H1 (cell line): Measurements from ENCODE around the gene SOX15. TPM values are rescaled to one million over a fixed set of nuclear protein-coding genes. Genes with fewer than 3 reads are reported as not detected.

Experiments
- CTCF ChIA-PET: fragments of 300-600 bp; sonication (Branson Sonifier 250); formaldehyde crosslinking; loops from one replicate; lab custom pipeline; 2021; ENCODE audit not compliant: partially characterized antibody; lab: Charles Lee
- POLR2A ChIA-PET: fragments of 300-600 bp; sonication (Branson Sonifier 250); formaldehyde crosslinking; loops from one replicate; lab custom pipeline; 2021; ENCODE audit warnings: inconsistent platforms; ENCODE audit not compliant: partially characterized antibody; lab: Charles Lee
- DNase-seq, 2 experiments: peaks; one replicate each; pipeline versions ENCODE4 v3.0.0 to v3.0.0-alpha.2; 2010 to 2022; ENCODE audit warnings: low spot score in 2 of 2, low read depth in 1 of 2, mixed read lengths in 1 of 2
- FAIRE-seq: peaks from 2 replicates; lab custom pipeline; 2011; peaks lifted over from hg19 to GRCh38; lab: Jason Lieb, UNC
- H2AFZ ChIP-seq: 2 replicates; pipeline ENCODE4 v1.8.1; 2012; ENCODE audit warnings: low read length, inconsistent platforms
- H2AK5ac ChIP-seq: 2 replicates; pipeline ENCODE4 v1.6.1; 2013; ENCODE audit warnings: low read depth, low read length
- H2BK120ac ChIP-seq: replicated peaks from 2 replicates; pipeline ENCODE3; 2013; ENCODE audit warnings: low read depth, low read length, inconsistent platforms
- H2BK12ac ChIP-seq: 2 replicates; pipeline ENCODE4 v1.6.1; 2013; ENCODE audit warnings: low read depth, low read length
- H2BK15ac ChIP-seq: 2 replicates; pipeline ENCODE4 v1.6.1; 2013; ENCODE audit warnings: low read length
- H2BK20ac ChIP-seq: 2 replicates; pipeline ENCODE4 v1.6.1; 2013; ENCODE audit warnings: low read length
- H2BK5ac ChIP-seq: 2 replicates; pipeline ENCODE4 v1.6.1; 2013; ENCODE audit warnings: low read depth, low read length
- H3K14ac ChIP-seq: 2 replicates; pipeline ENCODE4 v1.6.1; 2013; ENCODE audit warnings: inconsistent platforms; ENCODE audit not compliant: insufficient read length
- H3K18ac ChIP-seq: 2 replicates; pipeline ENCODE4 v1.6.1; 2013; ENCODE audit warnings: low read length; ENCODE audit errors: extremely low read depth
- H3K23ac ChIP-seq: 2 replicates; pipeline ENCODE4 v1.6.1; 2013; ENCODE audit warnings: inconsistent platforms; ENCODE audit not compliant: insufficient read length
- H3K23me2 ChIP-seq: 2 replicates; pipeline ENCODE4 v1.6.1; 2013; ENCODE audit warnings: low read depth, low read length
- H3K27ac ChIP-seq: 2 replicates; pipeline ENCODE4 v1.6.1; 2011; ENCODE audit warnings: low read depth, low read length, inconsistent platforms
- H3K27me3 ChIP-seq, 4 experiments: replicated peaks in 1 of 4; 1 replicate in 1 of 4; 2 replicates in 3 of 4; pipeline versions ENCODE4 v1.6.1 to v1.8.1; 2011 to 2013; ENCODE audit warnings: low read length in 3 of 4, mild to moderate bottlenecking in 3 of 4, inconsistent platforms in 2 of 4, mixed read lengths in 2 of 4, moderate library complexity in 1 of 4; ENCODE audit not compliant: control insufficient read depth in 3 of 4, insufficient read depth in 3 of 4; ENCODE audit errors: extremely low read depth in 1 of 4
- H3K36me3 ChIP-seq, 4 experiments: 2 replicates each; pipeline versions ENCODE4 v1.6.1 to v1.8.1; 2011 to 2013; ENCODE audit warnings: mild to moderate bottlenecking in 4 of 4, low read length in 3 of 4, moderate library complexity in 2 of 4, control low read depth in 1 of 4, inconsistent platforms in 1 of 4; ENCODE audit not compliant: insufficient read depth in 4 of 4, control insufficient read depth in 2 of 4
- H3K4ac ChIP-seq: replicated peaks from 2 replicates; pipeline ENCODE3; 2013; ENCODE audit warnings: low read length, low read depth, mixed read lengths, inconsistent platforms; ENCODE audit not compliant: insufficient read length
- H3K4me1 ChIP-seq, 4 experiments: replicated peaks in 1 of 4; 1 replicate in 1 of 4; 2 replicates in 3 of 4; pipeline versions ENCODE4 v1.6.1 to v1.8.1; 2011 to 2013; ENCODE audit warnings: low read length in 3 of 4, inconsistent platforms in 2 of 4, mixed read lengths in 1 of 4; ENCODE audit not compliant: insufficient read depth in 4 of 4, control insufficient read depth in 3 of 4
- H3K4me2 ChIP-seq, 2 experiments: 2 replicates each; pipeline versions ENCODE4 v1.6.1 to v1.8.1; 2011 to 2013; ENCODE audit warnings: low read depth in 2 of 2, low read length in 2 of 2, control low read depth in 1 of 2, inconsistent platforms in 1 of 2, mild to moderate bottlenecking in 1 of 2; ENCODE audit not compliant: insufficient read depth in 1 of 2
- H3K4me3 ChIP-seq, 4 experiments: fragments of 200-600, 300-600 bp in 1 of 4; sonication (generic), shearing (Covaris generic), sonication (Bioruptor Twin) in 1 of 4; 2 replicates each; pipeline versions ENCODE4 v1.5.1 to v1.8.1; 2011 to 2016; ENCODE audit warnings: low read length in 4 of 4, low read depth in 3 of 4, control low read depth in 2 of 4, inconsistent platforms in 2 of 4, mild to moderate bottlenecking in 2 of 4, mixed read lengths in 1 of 4, moderate library complexity in 1 of 4; ENCODE audit not compliant: insufficient read depth in 2 of 4; ENCODE audit errors: extremely low read depth in 1 of 4
- H3K56ac ChIP-seq: replicated peaks from 2 replicates; pipeline ENCODE3; 2013; ENCODE audit warnings: low read depth, mild to moderate bottlenecking, mixed read lengths, low read length, inconsistent platforms; ENCODE audit not compliant: insufficient read length
- H3K79me1 ChIP-seq: 2 replicates; pipeline ENCODE4 v1.6.1; 2013; ENCODE audit warnings: low read depth, low read length, control low read depth
- H3K79me2 ChIP-seq, 2 experiments: 2 replicates each; pipeline versions ENCODE4 v1.6.1 to v1.8.1; 2012 to 2013; ENCODE audit warnings: low read length in 2 of 2, mild to moderate bottlenecking in 2 of 2, inconsistent platforms in 1 of 2; ENCODE audit not compliant: insufficient read depth in 2 of 2, control insufficient read depth in 1 of 2
- H3K9ac ChIP-seq, 4 experiments: replicated peaks in 1 of 4; 1 replicate in 1 of 4; 2 replicates in 3 of 4; pipeline versions ENCODE4 v1.6.1 to v1.8.1; 2011 to 2013; ENCODE audit warnings: low read depth in 3 of 4, low read length in 3 of 4, control low read depth in 2 of 4, mild to moderate bottlenecking in 2 of 4, moderate library complexity in 2 of 4, inconsistent platforms in 1 of 4; ENCODE audit errors: extremely low read depth in 1 of 4
- H3K9me3 ChIP-seq, 2 experiments: 2 replicates each; pipeline versions ENCODE4 v1.6.1 to v1.8.1; 2012 to 2013; ENCODE audit warnings: mild to moderate bottlenecking in 2 of 2, moderate library complexity in 2 of 2, control low read depth in 1 of 2, inconsistent platforms in 1 of 2, low read depth in 1 of 2, low read length in 1 of 2, mixed read lengths in 1 of 2; ENCODE audit not compliant: insufficient read depth in 2 of 2
- H4K20me1 ChIP-seq, 2 experiments: replicated peaks in 1 of 2; 2 replicates each; pipeline versions ENCODE3 to v1.8.1; 2011 to 2013; ENCODE audit warnings: inconsistent platforms in 2 of 2, low read length in 2 of 2, mild to moderate bottlenecking in 1 of 2; ENCODE audit not compliant: insufficient read depth in 2 of 2, control insufficient read depth in 1 of 2
- H4K5ac ChIP-seq: 2 replicates; pipeline ENCODE4 v1.6.1; 2013; ENCODE audit warnings: low read length, low read depth, mixed read lengths, inconsistent platforms; ENCODE audit not compliant: insufficient read length
- H4K8ac ChIP-seq: 2 replicates; pipeline ENCODE4 v1.8.0; 2013; ENCODE audit warnings: mild to moderate bottlenecking, moderate library complexity, low read length, inconsistent platforms; ENCODE audit not compliant: insufficient read depth; ENCODE audit errors: extremely low read depth
- H4K91ac ChIP-seq: replicated peaks from 2 replicates; pipeline ENCODE3; 2013; ENCODE audit warnings: low read length, mixed read lengths, inconsistent platforms; ENCODE audit not compliant: insufficient read length
- CHD2 ChIP-seq: IDR thresholded peaks from 2 replicates; pipeline ENCODE4 v1.6.1; 2012; ENCODE audit warnings: low read length, improper control_type of control experiment
- JUND ChIP-seq: IDR thresholded peaks from 2 replicates; pipeline ENCODE4 v1.6.1; 2011; ENCODE audit warnings: mild to moderate bottlenecking, improper control_type of control experiment, low read length
- PHF8 ChIP-seq: fragments of 200-600 bp; sonication (generic); conservative IDR thresholded peaks from 2 replicates; pipeline ENCODE4 v1.7.1; 2012; ENCODE audit warnings: low read depth, mild to moderate bottlenecking, inconsistent platforms, low read length, moderate library complexity
- RBBP5 ChIP-seq: IDR thresholded peaks from 2 replicates; pipeline ENCODE4 v1.7.1; 2012; ENCODE audit warnings: low read depth, mild to moderate bottlenecking, inconsistent platforms, low read length, moderate library complexity, borderline replicate concordance
- SAP30 ChIP-seq: fragments of 300-600 bp; sonication (generic); IDR thresholded peaks from 2 replicates; pipeline ENCODE4 v1.7.1; 2012; ENCODE audit warnings: low read length, moderate library complexity, mild to moderate bottlenecking, inconsistent platforms; ENCODE audit not compliant: insufficient read depth, insufficient replicate concordance
- SIN3A ChIP-seq, 2 experiments: IDR thresholded peaks in 1 of 2; conservative IDR thresholded peaks in 1 of 2; 2 replicates each; pipeline ENCODE4 v1.6.1; 2011 to 2012; ENCODE audit warnings: low read length in 2 of 2, improper control_type of control experiment in 1 of 2, low read depth in 1 of 2, mild to moderate bottlenecking in 1 of 2
- SP2 ChIP-seq: IDR thresholded peaks from 2 replicates; pipeline ENCODE4 v1.6.1; 2012; ENCODE audit warnings: mild to moderate bottlenecking, low read length, inconsistent platforms
- SRF ChIP-seq: IDR thresholded peaks from 2 replicates; pipeline ENCODE4 v1.6.1; 2011; ENCODE audit warnings: mild to moderate bottlenecking, low read depth, low read length, moderate library complexity
- SUZ12 ChIP-seq: fragments of 200-600 bp; sonication (generic); IDR thresholded peaks from 2 replicates; pipeline ENCODE4 v1.6.1; 2012; ENCODE audit warnings: mild to moderate bottlenecking, inconsistent platforms, low read length, moderate library complexity, mixed read lengths
- TBP ChIP-seq: IDR thresholded peaks from 2 replicates; pipeline ENCODE4 v1.6.1; 2011; ENCODE audit warnings: low read depth, low read length, improper control_type of control experiment
- YY1 ChIP-seq: IDR thresholded peaks from 2 replicates; pipeline ENCODE4 v1.6.1; 2011; ENCODE audit warnings: low read depth, mild to moderate bottlenecking, low read length
- ZNF274 ChIP-seq: IDR thresholded peaks from 2 replicates; pipeline ENCODE4 v1.7.0; 2012; ENCODE audit warnings: low read length, borderline replicate concordance; ENCODE audit errors: extremely low read depth
- WGBS, 2 experiments: shearing (Covaris generic) in 1 of 2; methylation state at CpG; one replicate each; pipeline versions ENCODE4 v1.1.6 to v1.1.7; 2013 to 2015; ENCODE audit warnings: low lambda C conversion rate in 2 of 2, mixed read lengths in 2 of 2, inconsistent platforms in 1 of 2, low coverage in 1 of 2, missing lambda C conversion rate in 1 of 2; ENCODE audit not compliant: insufficient replicate concordance in 2 of 2, insufficient coverage in 1 of 2, insufficient read length in 1 of 2; ENCODE audit errors: extremely low coverage in 1 of 2, missing lambda C conversion rate in 1 of 2; 5-methylcytosine and 5-hydroxymethylcytosine counted together
- polyA plus RNA-seq, 7 experiments: library from polyadenylated mRNA; depleted of rRNA in 3 of 7; stranded (reverse) in 5 of 7; unstranded in 2 of 7; fragments of >200 nt in 5 of 7; fragments of 200-250 nt in 2 of 7; gene quantifications; 1 replicate in 5 of 7; 2 replicates in 1 of 7; 4 replicates in 1 of 7; pipeline versions ENCODE4 v1.2.1 to v1.2.3, GENCODE V29; 2011 to 2013; ENCODE audit warnings: missing spikeins in 2 of 7, mixed read lengths in 2 of 7
- total RNA-seq: library from RNA; stranded (reverse); fragmentation: NEBNext Ultra II Directional; extraction: Animal tissue kit (Norgen Biotek cat#: 25700); gene quantifications from 2 replicates; pipeline ENCODE4 v1.2.1, GENCODE V29; 2021

Gene SOX15
- total and polyA plus RNA-seq, 2 of the 8 experiments (the other 6 are each of a cell fraction or from before 2014, with no cell fraction given) = 14.3 to 26.8 TPM

DNA sequence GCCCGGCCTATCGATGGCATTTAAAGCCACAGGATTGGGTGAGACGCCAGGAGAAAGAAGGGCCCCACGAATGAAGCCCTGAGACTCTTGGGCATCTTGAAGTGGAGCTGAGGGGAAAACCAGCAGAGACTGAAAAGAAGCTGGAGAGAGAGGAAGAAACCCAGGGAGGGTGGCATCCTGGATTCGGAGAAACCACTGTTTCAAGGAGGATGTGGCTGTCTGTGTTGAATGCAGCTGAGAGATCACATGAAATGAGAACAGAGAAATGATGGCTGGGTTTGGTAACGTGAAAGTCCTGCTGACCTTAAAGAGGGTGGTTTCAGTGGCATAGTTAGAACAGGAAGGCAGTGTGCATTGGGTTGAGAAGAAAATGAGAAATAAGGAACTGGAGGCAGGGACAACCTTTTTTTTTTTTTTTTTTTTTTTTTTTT, 37.3 kb downstream of the SOX15 start:
- Histone ChIP-seq H3K23ac (no peak overlapping the region), H2BK20ac (no peak overlapping the region), H3K56ac (no peak overlapping the region), H3K4me1 (peaks cover 3 to 16% (median 9%) of the 10 kb centered on the region in 4 experiments; a peak in 6 of 7 replicates), H3K23me2 (peaks cover 6% of the 10 kb centered on the region; the same call in 1 of the 2 replicates)
- TF ChIP-seq PHF8 = no peak
- no peak for TF ChIP-seq SRF
- no peak for TF ChIP-seq SP2
- no peak for TF ChIP-seq RBBP5
- TF ChIP-seq CHD2 = no peak
- no peak for TF ChIP-seq ZNF274
- TF ChIP-seq SIN3A (conservative IDR thresholded peaks at IDR 0.05 in 1 of 2, IDR thresholded peaks at IDR 0.05 in 1 of 2; ENCODE audit: low read depth in 1 of 2, low read length in 2 of 2) = no peak
- TF ChIP-seq YY1 = no peak
- TF ChIP-seq TBP = no peak
- no peak for TF ChIP-seq SAP30
- no peak for TF ChIP-seq JUND
- no peak for TF ChIP-seq SUZ12
- TF ChIP-seq, all 59 proteins: peak for 0
- H2AFZ ChIP-seq = no peak overlapping the region
- no peaks in the 10 kb centered on the region for H3K36me3 ChIP-seq
- H2BK15ac ChIP-seq = no peak overlapping the region
- no peak overlapping the region for H3K14ac ChIP-seq
- POLR2A ChIA-PET = interaction anchor here (1.2 to 37.5 kb wide), 4 partner anchors 8 to 68 kb away, joined by 3 to 1144 read pairs (median 4); partner anchors contain the start of genes CD68, MPDU1 and SOX15
- H4K8ac ChIP-seq = no peak overlapping the region
- H3K79me2 ChIP-seq = no peaks in the 10 kb centered on the region
- H4K5ac ChIP-seq = no peak overlapping the region
- FAIRE-seq (no peak), DNase-seq (no peak)
- H3K9me3 ChIP-seq = no peaks in the 10 kb centered on the region
- H4K91ac ChIP-seq = no peak overlapping the region
- H2BK5ac ChIP-seq = no peak overlapping the region
- H3K27ac ChIP-seq = no peak overlapping the region
- H3K18ac ChIP-seq = no peak overlapping the region
- H2AK5ac ChIP-seq = no peak overlapping the region
- CTCF ChIA-PET = interaction anchor here (0.6 to 12.7 kb wide), 4 partner anchors 8 to 95 kb away, joined by 3 to 251 read pairs (median 8); no protein-coding TSS in a partner anchor
- peaks cover 0 to 7% of the 10 kb centered on the region in 2 experiments for H4K20me1 ChIP-seq
- no peak overlapping the region for H3K4me2 ChIP-seq
- H3K27me3 ChIP-seq = peaks cover 0 to 5% (median 3%) of the 10 kb centered on the region in 4 experiments; a peak in 4 of 7 replicates
- no peak overlapping the region for H2BK12ac ChIP-seq
- H3K4me3 ChIP-seq = no peak overlapping the region
- WGBS, 2 experiments = 89% methylated on average over 6 of the region's 6 CpGs; no CpG with 5 or more reads in 1 of the 2 experiments
- H3K9ac ChIP-seq = no peak overlapping the region
- no peaks in the 10 kb centered on the region for H3K79me1 ChIP-seq
- no peak overlapping the region for H3K4ac ChIP-seq
- H2BK120ac ChIP-seq = no peak overlapping the region
